Measurements from ENCODE around the gene GRM4.

Gene GRM4

DNA sequence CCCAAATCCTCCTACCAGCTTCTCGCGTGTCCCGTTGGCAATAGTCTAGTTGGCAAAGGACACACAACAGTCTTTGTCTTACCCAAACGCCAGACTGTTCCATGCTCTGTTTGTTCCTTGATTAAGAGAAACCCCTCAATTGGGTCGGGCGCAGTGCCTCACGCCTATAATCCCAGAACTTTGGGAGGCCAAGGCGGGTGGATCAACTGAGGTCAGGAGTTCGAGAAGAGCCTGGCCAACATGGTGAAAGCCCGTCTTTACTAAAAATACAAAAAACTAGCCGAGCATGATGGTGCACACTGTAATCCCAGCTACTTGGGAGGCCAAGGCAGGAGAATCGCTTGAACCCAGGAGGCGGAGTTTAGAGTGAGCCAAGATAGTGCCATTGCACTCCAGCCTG, 153.7 kb downstream of the GRM4 start:
- TF ChIP-seq ZBTB7A (IDR thresholded peaks at IDR 0.05; ENCODE audit: low read depth) (no peak), TEAD4 (IDR thresholded peaks at IDR 0.05) (no peak), NFIC (IDR thresholded peaks at IDR 0.05) (no peak), REST (IDR thresholded peaks at IDR 0.05; ENCODE audit: low read depth) (no peak), EP300 (IDR thresholded peaks at IDR 0.05; ENCODE audit: borderline replicate concordance) (no peak)
- TF ChIP-seq, protein P1, sequence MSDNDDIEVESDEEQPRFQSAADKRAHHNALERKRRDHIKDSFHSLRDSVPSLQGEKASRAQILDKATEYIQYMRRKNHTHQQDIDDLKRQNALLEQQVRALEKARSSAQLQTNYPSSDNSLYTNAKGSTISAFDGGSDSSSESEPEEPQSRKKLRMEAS (IDR thresholded peaks at IDR 0.05) = no peak

GRCh38 chr6:33991610-33992009, 154.3 kb downstream of the GRM4 start:
- TF ChIP-seq TCF12 (IDR thresholded peaks at IDR 0.05; ENCODE audit: low read depth) (no peak), CEBPB (IDR thresholded peaks at IDR 0.05) (no peak), ZBTB7A (IDR thresholded peaks at IDR 0.05; ENCODE audit: low read depth) (no peak), EP300 (IDR thresholded peaks at IDR 0.05; ENCODE audit: borderline replicate concordance) (no peak), TAF1 (IDR thresholded peaks at IDR 0.05; ENCODE audit: low read depth) (no peak), USF1 (IDR thresholded peaks at IDR 0.05) (no peak), FOXM1 (IDR thresholded peaks at IDR 0.05; ENCODE audit: borderline replicate concordance, low read depth) (no peak), YY1 (IDR thresholded peaks at IDR 0.05; ENCODE audit: low read depth) (no peak), REST (IDR thresholded peaks at IDR 0.05; ENCODE audit: low read depth) (no peak), CREB1 (IDR thresholded peaks at IDR 0.05; ENCODE audit: low read depth) (no peak), TEAD4 (IDR thresholded peaks at IDR 0.05) (no peak), NFIC (IDR thresholded peaks at IDR 0.05) (no peak), RAD21 (IDR thresholded peaks at IDR 0.05; ENCODE audit: low read depth) (no peak), EGR1 (IDR thresholded peaks at IDR 0.05) (no peak)
- TF ChIP-seq, protein P1 (IDR thresholded peaks at IDR 0.05) = no peak

- TF ChIP-seq REST (IDR thresholded peaks at IDR 0.05; ENCODE audit: low read depth) = no peak
- TF ChIP-seq EGR1 (IDR thresholded peaks at IDR 0.05) = no peak
- TF ChIP-seq FOXM1 (IDR thresholded peaks at IDR 0.05; ENCODE audit: borderline replicate concordance, low read depth) = no peak
- no peak for TF ChIP-seq USF1 (IDR thresholded peaks at IDR 0.05)
- TF ChIP-seq CEBPB (IDR thresholded peaks at IDR 0.05) = no peak
- TF ChIP-seq RAD21 (IDR thresholded peaks at IDR 0.05; ENCODE audit: low read depth) = no peak
- TF ChIP-seq YY1 (IDR thresholded peaks at IDR 0.05; ENCODE audit: low read depth) = no peak
- no peak for TF ChIP-seq NFIC (IDR thresholded peaks at IDR 0.05)
- TF ChIP-seq, protein P1 (IDR thresholded peaks at IDR 0.05) = no peak
- TF ChIP-seq EP300 (IDR thresholded peaks at IDR 0.05; ENCODE audit: borderline replicate concordance) = no peak
- TF ChIP-seq TAF1 (IDR thresholded peaks at IDR 0.05; ENCODE audit: low read depth) = no peak
- TF ChIP-seq TEAD4 (IDR thresholded peaks at IDR 0.05) = no peak
- no peak for TF ChIP-seq ZBTB7A (IDR thresholded peaks at IDR 0.05; ENCODE audit: low read depth)
- no peak for TF ChIP-seq TCF12 (IDR thresholded peaks at IDR 0.05; ENCODE audit: low read depth)
- TF ChIP-seq CREB1 (IDR thresholded peaks at IDR 0.05; ENCODE audit: low read depth) = no peak
Observed at GRCh38 chr6:33990061-33990541, 155.8 kb downstream of the GRM4 start.

GRCh38 chr6:33989016-33989854, 156.7 kb downstream of the GRM4 start:
- no peak for TF ChIP-seq FOXM1 (IDR thresholded peaks at IDR 0.05; ENCODE audit: borderline replicate concordance, low read depth)
- no peak for TF ChIP-seq YY1 (IDR thresholded peaks at IDR 0.05; ENCODE audit: low read depth)
- no peak for TF ChIP-seq RAD21 (IDR thresholded peaks at IDR 0.05; ENCODE audit: low read depth)
- no peak for TF ChIP-seq TCF12 (IDR thresholded peaks at IDR 0.05; ENCODE audit: low read depth)
- TF ChIP-seq NFIC (IDR thresholded peaks at IDR 0.05) = no peak
- no peak for TF ChIP-seq CEBPB (IDR thresholded peaks at IDR 0.05)
